ENCODE data around the gene KRT3.

The KRT3 gene

GRCh38 chr12:52788192-52788875, 7.6 kb downstream of the KRT3 start:
- DNase-seq (ENCODE audit: low read depth in 1 of 2, low spot score in 1 of 2): no peak
- in situ Hi-C loops (cut with HindIII; ENCODE audit: low pct_unique_long_range_greater_than_20kb, low sequenced_read_pairs): no loop called here
- TF ChIP-seq JUND (IDR thresholded peaks at IDR 0.05; ENCODE audit: low read depth): no peak

GRCh38 chr12:52787324-52788191, 8.4 kb downstream of the KRT3 start:
- DNase-seq (ENCODE audit: low read depth in 1 of 2, low spot score in 1 of 2): no peak
- no peak for TF ChIP-seq JUND (IDR thresholded peaks at IDR 0.05; ENCODE audit: low read depth)
- in situ Hi-C loops (cut with HindIII; ENCODE audit: low pct_unique_long_range_greater_than_20kb, low sequenced_read_pairs): no loop called here

GRCh38 chr12:52784909-52785308, 11.0 kb downstream of the KRT3 start:
- no peak for TF ChIP-seq JUND (IDR thresholded peaks at IDR 0.05; ENCODE audit: low read depth)
- in situ Hi-C loops (cut with HindIII; ENCODE audit: low pct_unique_long_range_greater_than_20kb, low sequenced_read_pairs): no loop called here
- no peak for DNase-seq (ENCODE audit: low read depth in 1 of 2, low spot score in 1 of 2)

- DNase-seq (ENCODE audit: low read depth in 1 of 2, low spot score in 1 of 2): no peak
- in situ Hi-C loops (cut with HindIII; ENCODE audit: low pct_unique_long_range_greater_than_20kb, low sequenced_read_pairs): no loop called here
- no peak for TF ChIP-seq JUND (IDR thresholded peaks at IDR 0.05; ENCODE audit: low read depth)
These were observed 12.2 kb downstream of the KRT3 start for GRCh38 chr12:52783563-52784316.

- DNase-seq (ENCODE audit: low read depth in 1 of 2, low spot score in 1 of 2): no peak
- no peak for TF ChIP-seq JUND (IDR thresholded peaks at IDR 0.05; ENCODE audit: low read depth)
- in situ Hi-C loops (cut with HindIII; ENCODE audit: low pct_unique_long_range_greater_than_20kb, low sequenced_read_pairs): no loop called here
These were observed 13.4 kb downstream of the KRT3 start for GRCh38 chr12:52782502-52782901.

GRCh38 chr12:52781399-52782082, 14.4 kb downstream of the KRT3 start:
- no peak for TF ChIP-seq JUND (IDR thresholded peaks at IDR 0.05; ENCODE audit: low read depth)
- no peak for DNase-seq (ENCODE audit: low read depth in 1 of 2, low spot score in 1 of 2)
- in situ Hi-C loops (cut with HindIII; ENCODE audit: low pct_unique_long_range_greater_than_20kb, low sequenced_read_pairs): no loop called here

GRCh38 chr12:52779914-52780313, 16.0 kb downstream of the KRT3 start:
- no peak for DNase-seq (ENCODE audit: low read depth in 1 of 2, low spot score in 1 of 2)
- in situ Hi-C loops (cut with HindIII; ENCODE audit: low pct_unique_long_range_greater_than_20kb, low sequenced_read_pairs): no loop called here
- no peak for TF ChIP-seq JUND (IDR thresholded peaks at IDR 0.05; ENCODE audit: low read depth)

- in situ Hi-C loops (cut with HindIII; ENCODE audit: low pct_unique_long_range_greater_than_20kb, low sequenced_read_pairs): no loop called here
- DNase-seq (ENCODE audit: low read depth in 1 of 2, low spot score in 1 of 2): no peak
- TF ChIP-seq JUND (IDR thresholded peaks at IDR 0.05; ENCODE audit: low read depth): no peak
These were observed 17.1 kb downstream of the KRT3 start for GRCh38 chr12:52778833-52779232.

- DNase-seq (ENCODE audit: low read depth in 1 of 2, low spot score in 1 of 2): no peak
- TF ChIP-seq JUND (IDR thresholded peaks at IDR 0.05; ENCODE audit: low read depth): no peak
- in situ Hi-C loops (cut with HindIII; ENCODE audit: low pct_unique_long_range_greater_than_20kb, low sequenced_read_pairs): no loop called here
These were observed 18.4 kb downstream of the KRT3 start for GRCh38 chr12:52777566-52777965.

- TF ChIP-seq JUND (IDR thresholded peaks at IDR 0.05; ENCODE audit: low read depth): no peak
- DNase-seq (ENCODE audit: low read depth in 1 of 2, low spot score in 1 of 2): no peak
- in situ Hi-C loops (cut with HindIII; ENCODE audit: low pct_unique_long_range_greater_than_20kb, low sequenced_read_pairs): no loop called here
These were observed 19.0 kb downstream of the KRT3 start, which contains the start of gene KRT76 for GRCh38 chr12:52776913-52777395. Gene KRT76 (minus strand): TSS chr12:52777345. CDS start chr12:52777291, 54 bp downstream.

GRCh38 chr12:52776435-52776834, 19.5 kb downstream of the KRT3 start:
- in situ Hi-C loops (cut with HindIII; ENCODE audit: low pct_unique_long_range_greater_than_20kb, low sequenced_read_pairs): no loop called here
- TF ChIP-seq JUND (IDR thresholded peaks at IDR 0.05; ENCODE audit: low read depth): no peak
- DNase-seq (ENCODE audit: low read depth in 1 of 2, low spot score in 1 of 2): no peak

GRCh38 chr12:52774629-52775250, 21.2 kb downstream of the KRT3 start:
- no peak for DNase-seq (ENCODE audit: low read depth in 1 of 2, low spot score in 1 of 2)
- in situ Hi-C loops (cut with HindIII; ENCODE audit: low pct_unique_long_range_greater_than_20kb, low sequenced_read_pairs): no loop called here
- no peak for TF ChIP-seq JUND (IDR thresholded peaks at IDR 0.05; ENCODE audit: low read depth)
